ENCODE measurements around the gene TOMM34. TPM values are rescaled to one million over a fixed set of nuclear protein-coding genes. Genes with fewer than 3 reads are reported as not detected.

TOMM34 gene
- total RNA-seq, 1 experiment from 2014 or later: 35.9 TPM

- TF ChIP-seq PRDM15 (CRISPR knock-in tag; IDR thresholded peaks at IDR 0.05): no peak
- TF ChIP-seq ZNF416 (CRISPR knock-in tag; IDR thresholded peaks at IDR 0.05): no peak
- no peak for TF ChIP-seq ELF4 (CRISPR knock-in tag; IDR thresholded peaks at IDR 0.05; ENCODE audit: low read depth)
- TF ChIP-seq RELA (CRISPR knock-in tag; IDR thresholded peaks at IDR 0.05; ENCODE audit: borderline replicate concordance): no peak
- TF ChIP-seq ZBTB21 (CRISPR knock-in tag; IDR thresholded peaks at IDR 0.05; ENCODE audit: borderline replicate concordance): no peak
- peak; percentile 53; the same call in 1 of the 2 replicates for TF ChIP-seq IRF1 (CRISPR knock-in tag; IDR thresholded peaks at IDR 0.05)
- no peak for TF ChIP-seq EMX1 (CRISPR knock-in tag; IDR thresholded peaks at IDR 0.05)
- TF ChIP-seq TP53 (CRISPR knock-in tag; IDR thresholded peaks at IDR 0.05): no peak
- TF ChIP-seq E2F5 (CRISPR knock-in tag; IDR thresholded peaks at IDR 0.05): peak; percentile 96
- TF ChIP-seq GRHL2 (CRISPR knock-in tag; IDR thresholded peaks at IDR 0.05; ENCODE audit: insufficient replicate concordance, severe bottlenecking): no peak
- peak; percentile 94 for TF ChIP-seq FOXK1 (CRISPR knock-in tag; IDR thresholded peaks at IDR 0.05)
- TF ChIP-seq CTCF (IDR thresholded peaks at IDR 0.05): no peak
- TF ChIP-seq E2F4 (CRISPR knock-in tag; IDR thresholded peaks at IDR 0.05; ENCODE audit: borderline replicate concordance, low read depth): no peak; the same call in 1 of the 2 replicates
- TF ChIP-seq ZNF512 (CRISPR knock-in tag; IDR thresholded peaks at IDR 0.05; ENCODE audit: borderline replicate concordance): no peak
- TF ChIP-seq ARID4B (CRISPR knock-in tag; IDR thresholded peaks at IDR 0.05; ENCODE audit: borderline replicate concordance): peak; percentile 86; the same call in 1 of the 2 replicates
- TF ChIP-seq TCF7 (CRISPR knock-in tag; IDR thresholded peaks at IDR 0.05; ENCODE audit: low read depth): 0 out of 2 replicates have a peak, but pooled peaks have one; percentile 50
- TF ChIP-seq GTF2I (CRISPR knock-in tag; conservative IDR thresholded peaks at IDR 0.05): no peak
- no peak for TF ChIP-seq PRRX2 (CRISPR knock-in tag; IDR thresholded peaks at IDR 0.05)
- TF ChIP-seq IRF2 (CRISPR knock-in tag; IDR thresholded peaks at IDR 0.05; ENCODE audit: borderline replicate concordance, low read depth): no peak
- TF ChIP-seq ZMAT4 (CRISPR knock-in tag; IDR thresholded peaks at IDR 0.05): no peak
These were observed 6.1 kb upstream of the TOMM34 start, which contains the start of gene STK4 (continued) for GRCh38 chr20:44966030-44966961.
